HepG2 (cell line): Measurements from ENCODE around the gene RPL32. TPM values are rescaled to one million over a fixed set of nuclear protein-coding genes. Genes with fewer than 3 reads are reported as not detected.

Experiments
- DR1 ChIP-seq: sonication (generic); formaldehyde crosslinking; IDR thresholded peaks from 2 replicates; pipeline ENCODE4 v1.8.0; 2021; ENCODE audit warnings: mild to moderate bottlenecking, missing genetic modification reagents, inconsistent platforms
- GATAD1 ChIP-seq: IDR thresholded peaks from 2 replicates; pipeline ENCODE4 v1.6.1; 2016; ENCODE audit warnings: missing genetic modification reagents, missing compliant biosample characterization
- HINFP ChIP-seq: sonication (generic); formaldehyde crosslinking; IDR thresholded peaks from 2 replicates; pipeline ENCODE4 v1.4.0; 2020; ENCODE audit warnings: low read depth, mild to moderate bottlenecking, missing genetic modification reagents
- HMGXB3 ChIP-seq: sonication (generic); formaldehyde crosslinking; IDR thresholded peaks from 2 replicates; pipeline ENCODE4 v1.4.0; 2020; ENCODE audit warnings: missing genetic modification reagents, borderline replicate concordance
- HOMEZ ChIP-seq: IDR thresholded peaks from 2 replicates; pipeline ENCODE4 v1.6.1; 2016; ENCODE audit warnings: low read depth
- KLF16 ChIP-seq, 2 experiments: sonication (generic) in 1 of 2; formaldehyde crosslinking in 1 of 2; IDR thresholded peaks; 2 replicates each; pipeline versions ENCODE4 v1.6.1 to v1.8.0; 2016 to 2023; ENCODE audit warnings: missing genetic modification reagents in 2 of 2, missing compliant biosample characterization in 1 of 2
- MXI1 ChIP-seq: IDR thresholded peaks from 3 replicates; pipeline ENCODE4 v1.6.1; 2012; ENCODE audit warnings: low read depth, low read length, inconsistent platforms, borderline replicate concordance
- NR2C2 ChIP-seq: sonication (generic); formaldehyde crosslinking; IDR thresholded peaks from 2 replicates; pipeline ENCODE4 v1.4.0; 2020; ENCODE audit warnings: missing genetic modification reagents, mild to moderate bottlenecking, moderate library complexity, borderline replicate concordance
- THAP9 ChIP-seq: sonication (generic); formaldehyde crosslinking; IDR thresholded peaks from 2 replicates; pipeline ENCODE4; 2020; ENCODE audit warnings: missing genetic modification reagents, mild to moderate bottlenecking, borderline replicate concordance
- ZFP36L1 ChIP-seq: sonication (generic); formaldehyde crosslinking; IDR thresholded peaks from 2 replicates; pipeline ENCODE4 v1.8.0; 2022; ENCODE audit warnings: mild to moderate bottlenecking, missing genetic modification reagents, moderate library complexity
- ZNF10 ChIP-seq: sonication (generic); formaldehyde crosslinking; IDR thresholded peaks from 2 replicates; pipeline ENCODE4 v1.4.0; 2020; ENCODE audit warnings: mild to moderate bottlenecking, low read depth, missing genetic modification reagents, borderline replicate concordance
- ZNF549 ChIP-seq: sonication (generic); formaldehyde crosslinking; IDR thresholded peaks from 2 replicates; pipeline ENCODE4 v1.5.0; 2020; ENCODE audit warnings: missing genetic modification reagents
- ZNF749 ChIP-seq: sonication (generic); formaldehyde crosslinking; IDR thresholded peaks from 2 replicates; pipeline ENCODE4 v1.8.0; 2022; ENCODE audit warnings: mild to moderate bottlenecking, missing genetic modification reagents, moderate library complexity, borderline replicate concordance
- ZNF772 ChIP-seq: sonication (generic); formaldehyde crosslinking; IDR thresholded peaks from 2 replicates; pipeline ENCODE4 v1.5.0; 2020; ENCODE audit warnings: mild to moderate bottlenecking, missing genetic modification reagents
- ZNF839 ChIP-seq: sonication (generic); formaldehyde crosslinking; IDR thresholded peaks from 2 replicates; pipeline ENCODE4 v1.4.0; 2020; ENCODE audit warnings: missing genetic modification reagents, mild to moderate bottlenecking, borderline replicate concordance
- polyA plus RNA-seq, 8 experiments: library from polyadenylated mRNA; depleted of rRNA in 3 of 8; stranded (reverse) in 7 of 8; unstranded in 1 of 8; fragments of >200 nt; fragmentation: Illumina TruSeq in 4 of 8; extraction: Trizol in 4 of 8; gene quantifications; 2 replicates each; pipeline versions ENCODE4 v1.2.1 to v1.2.3, GENCODE V29; 2011 to 2016; ENCODE audit warnings: low read depth in 4 of 8, missing spikeins in 1 of 8, mixed read lengths in 1 of 8; ENCODE audit not compliant: insufficient read depth in 1 of 8
- total RNA-seq, 5 experiments: library from RNA; depleted of rRNA; stranded (reverse); fragments of >200 nt; fragmentation: Illumina TruSeq; extraction: Trizol; gene quantifications; 2 replicates each; pipeline ENCODE4 v1.2.3, GENCODE V29; 2016; ENCODE audit warnings: low read depth in 1 of 5

RPL32 gene
- total and polyA plus RNA-seq, 2 of the 13 experiments (the other 11 are each of a cell fraction or from before 2014, with no cell fraction given): 1,781 to 2,401 TPM

- TF ChIP-seq MXI1 (peak; percentile 73; the same call in 1 of the 3 replicates), ZNF749 (no peak), ZNF839 (CRISPR knock-in tag) (peak; percentile 52; the same call in 1 of the 2 replicates), THAP9 (peak; percentile 79; the same call in 1 of the 2 replicates), DR1 (CRISPR knock-in tag) (peak; percentile 89), ZNF549 (CRISPR knock-in tag) (no peak), KLF16 (CRISPR knock-in tag; IDR thresholded peaks at IDR 0.05) (peak in 1 of 2 experiments; percentile 81; a peak in 2 of 4 replicates), ZNF10 (CRISPR knock-in tag) (no peak), HOMEZ (CRISPR knock-in tag) (no peak), HMGXB3 (no peak; the same call in 1 of the 2 replicates), ZFP36L1 (CRISPR knock-in tag) (no peak), HINFP (CRISPR knock-in tag) (0 out of 2 replicates have a peak, but pooled peaks have one; percentile 34), GATAD1 (CRISPR knock-in tag) (peak; percentile 84), ZNF772 (CRISPR knock-in tag) (peak; percentile 47; the same call in 1 of the 2 replicates), NR2C2 (CRISPR knock-in tag) (peak; percentile 99)
Observed at GRCh38 chr3:12841149-12841969, at the start of gene RPL32 (continued).
